ENCODE results near the gene MYT1.

DNA sequence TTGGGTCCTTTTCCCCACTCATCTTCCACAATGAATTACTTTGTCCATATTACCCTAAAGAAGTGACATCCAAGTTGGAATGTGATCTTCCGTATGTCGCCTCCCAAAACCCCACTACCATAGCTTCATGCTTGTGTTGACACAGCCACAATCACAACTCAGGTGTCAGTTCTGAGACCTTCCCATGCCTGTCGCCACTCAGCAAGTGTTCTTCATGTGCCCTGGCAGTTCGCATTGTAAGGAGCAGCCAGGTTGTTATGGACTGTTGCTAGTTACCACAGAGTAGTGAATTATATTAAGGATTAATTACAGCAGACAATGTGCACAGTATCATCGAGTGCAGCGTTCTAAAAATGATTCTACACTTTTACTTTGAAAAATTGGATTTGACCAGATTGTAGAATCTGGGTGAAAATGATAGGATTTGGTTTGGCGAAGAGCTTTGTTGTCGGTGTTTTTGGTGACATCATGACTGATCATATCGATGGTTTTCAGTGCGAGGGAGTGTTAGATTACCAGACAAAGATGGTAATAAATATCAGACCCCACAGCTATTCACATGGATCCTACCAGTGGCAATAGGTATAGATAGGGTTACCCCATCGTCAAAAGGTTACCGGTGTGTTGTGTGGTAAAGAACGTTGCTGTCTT, 93.0 kb downstream of the MYT1 start:
- no peak for TF ChIP-seq POLR2AphosphoS5 (IDR thresholded peaks at IDR 0.05)
- TF ChIP-seq, protein P1, sequence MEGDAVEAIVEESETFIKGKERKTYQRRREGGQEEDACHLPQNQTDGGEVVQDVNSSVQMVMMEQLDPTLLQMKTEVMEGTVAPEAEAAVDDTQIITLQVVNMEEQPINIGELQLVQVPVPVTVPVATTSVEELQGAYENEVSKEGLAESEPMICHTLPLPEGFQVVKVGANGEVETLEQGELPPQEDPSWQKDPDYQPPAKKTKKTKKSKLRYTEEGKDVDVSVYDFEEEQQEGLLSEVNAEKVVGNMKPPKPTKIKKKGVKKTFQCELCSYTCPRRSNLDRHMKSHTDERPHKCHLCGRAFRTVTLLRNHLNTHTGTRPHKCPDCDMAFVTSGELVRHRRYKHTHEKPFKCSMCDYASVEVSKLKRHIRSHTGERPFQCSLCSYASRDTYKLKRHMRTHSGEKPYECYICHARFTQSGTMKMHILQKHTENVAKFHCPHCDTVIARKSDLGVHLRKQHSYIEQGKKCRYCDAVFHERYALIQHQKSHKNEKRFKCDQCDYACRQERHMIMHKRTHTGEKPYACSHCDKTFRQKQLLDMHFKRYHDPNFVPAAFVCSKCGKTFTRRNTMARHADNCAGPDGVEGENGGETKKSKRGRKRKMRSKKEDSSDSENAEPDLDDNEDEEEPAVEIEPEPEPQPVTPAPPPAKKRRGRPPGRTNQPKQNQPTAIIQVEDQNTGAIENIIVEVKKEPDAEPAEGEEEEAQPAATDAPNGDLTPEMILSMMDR (IDR thresholded peaks at IDR 0.05) = no peak
- no peak for TF ChIP-seq POLR2A (IDR thresholded peaks at IDR 0.05)
